Measurements from ENCODE around the gene STPG3.

The STPG3 gene

DNA sequence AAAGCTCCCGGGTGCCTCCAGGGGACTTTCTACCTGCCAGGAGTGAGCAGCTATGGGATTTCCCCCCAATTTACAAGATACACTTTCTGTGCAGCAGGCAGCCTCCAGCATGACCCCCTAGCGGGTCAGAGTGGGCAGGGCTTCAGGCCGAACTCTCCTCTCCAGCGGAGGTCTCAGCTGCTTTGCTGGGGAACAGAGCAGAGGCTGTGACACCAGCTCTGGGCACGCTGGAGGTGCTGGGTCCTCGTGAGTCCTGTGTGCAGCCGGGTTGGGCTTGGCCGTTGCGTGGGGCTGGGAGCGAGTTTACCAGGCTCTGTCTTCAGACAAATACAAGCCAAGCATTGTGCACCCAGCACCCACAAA, 48.1 kb downstream of the STPG3 start:
- H3K27me3 ChIP-seq = peaks cover 6% of the 10 kb centered on the region; the same call in 1 of the 2 replicates
- peak; percentile 16 for DNase-seq
- H3K4me3 ChIP-seq (ENCODE audit: low read depth, low read length) = no peak overlapping the region

GRCh38 chr9:137299938-137300337, 48.9 kb downstream of the STPG3 start:
- H3K4me1 ChIP-seq = peaks cover 10% of the 10 kb centered on the region
- TF ChIP-seq CTCF (IDR thresholded peaks at IDR 0.05; ENCODE audit: low read depth, low read length) = no peak
- H3K9me3 ChIP-seq = peaks cover under 1% of the 10 kb centered on the region; the same call in 1 of the 2 replicates
- H3K4me3 ChIP-seq (ENCODE audit: low read depth, low read length) = peak overlapping the region; percentile 68; the same call in 1 of the 2 replicates
- no peaks in the 10 kb centered on the region for H3K36me3 ChIP-seq
- H3K27me3 ChIP-seq = peaks cover 4% of the 10 kb centered on the region; the same call in 1 of the 2 replicates
- no peak for DNase-seq

More for the DNA sequence above, 48.1 kb downstream of the STPG3 start:
- no peaks in the 10 kb centered on the region for H3K36me3 ChIP-seq
- peaks cover 10% of the 10 kb centered on the region for H3K4me1 ChIP-seq
- H3K9me3 ChIP-seq = peaks cover 7% of the 10 kb centered on the region
- no peak for TF ChIP-seq CTCF (IDR thresholded peaks at IDR 0.05; ENCODE audit: low read depth, low read length)

- DNase-seq = peak; percentile 43
- peaks cover 10% of the 10 kb centered on the region for H3K4me1 ChIP-seq
- peaks cover under 1% of the 10 kb centered on the region; the same call in 1 of the 2 replicates for H3K27me3 ChIP-seq
- peak overlapping the region; percentile 68 for H3K4me3 ChIP-seq (ENCODE audit: low read depth, low read length)
- TF ChIP-seq CTCF (IDR thresholded peaks at IDR 0.05; ENCODE audit: low read depth, low read length) = no peak
- no peaks in the 10 kb centered on the region for H3K9me3 ChIP-seq
- H3K36me3 ChIP-seq = no peaks in the 10 kb centered on the region
These were observed 49.5 kb downstream of the STPG3 start for GRCh38 chr9:137300567-137301080.

DNA sequence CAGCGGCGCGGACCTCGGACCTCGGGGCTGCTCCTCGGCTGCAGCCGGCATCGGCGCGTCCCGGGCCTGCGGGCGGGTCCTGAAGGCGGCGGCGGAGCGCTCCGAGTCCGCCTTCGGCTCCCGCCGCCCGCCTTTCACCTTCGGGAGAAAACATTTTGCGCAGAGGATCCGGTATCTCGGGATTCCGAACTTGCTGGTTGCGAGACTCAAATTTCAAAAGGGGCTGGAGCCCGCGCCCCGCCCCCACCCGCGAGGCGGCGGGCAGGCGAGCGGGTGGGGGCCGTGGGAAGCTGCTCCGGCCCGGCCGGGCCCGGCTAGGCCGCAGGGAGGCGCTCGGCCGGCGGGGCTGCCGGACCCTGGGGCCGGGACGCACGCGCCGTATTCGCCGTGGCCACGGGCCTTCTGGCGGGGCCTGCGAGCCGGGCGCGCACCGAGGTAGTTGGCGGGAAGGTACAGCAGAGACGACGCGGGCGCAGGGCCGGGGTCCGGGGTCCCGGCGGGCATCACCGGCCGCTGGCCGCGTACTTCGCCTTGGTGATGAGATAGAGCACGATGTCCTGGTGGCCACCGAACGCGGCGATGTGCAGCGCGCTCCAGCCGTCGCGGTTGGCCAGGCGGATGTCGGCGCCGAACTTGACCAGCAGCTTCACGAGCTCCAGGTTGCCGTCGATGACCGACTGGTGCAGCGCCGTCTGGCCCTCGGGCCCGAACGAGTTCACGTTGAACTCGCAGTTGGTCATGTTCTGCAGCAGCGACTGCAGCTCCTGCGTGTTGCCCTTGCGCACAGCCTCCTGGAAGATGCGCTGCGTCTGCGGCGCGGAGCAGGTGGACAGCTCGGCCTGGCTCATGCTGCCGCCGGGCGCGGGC, 50.2 kb downstream of the STPG3 start:
- Histone ChIP-seq H3K36me3 (no peaks in the 10 kb centered on the region), H3K9me3 (no peaks in the 10 kb centered on the region), H3K27me3 (no peaks in the 10 kb centered on the region), H3K4me3 (ENCODE audit: low read depth, low read length) (peak overlapping the region; percentile 68), H3K4me1 (peaks cover 7% of the 10 kb centered on the region)
- TF ChIP-seq CTCF (IDR thresholded peaks at IDR 0.05; ENCODE audit: low read depth, low read length) = no peak; the same call in 1 of the 2 replicates
- peak; percentile 75 for DNase-seq

DNA sequence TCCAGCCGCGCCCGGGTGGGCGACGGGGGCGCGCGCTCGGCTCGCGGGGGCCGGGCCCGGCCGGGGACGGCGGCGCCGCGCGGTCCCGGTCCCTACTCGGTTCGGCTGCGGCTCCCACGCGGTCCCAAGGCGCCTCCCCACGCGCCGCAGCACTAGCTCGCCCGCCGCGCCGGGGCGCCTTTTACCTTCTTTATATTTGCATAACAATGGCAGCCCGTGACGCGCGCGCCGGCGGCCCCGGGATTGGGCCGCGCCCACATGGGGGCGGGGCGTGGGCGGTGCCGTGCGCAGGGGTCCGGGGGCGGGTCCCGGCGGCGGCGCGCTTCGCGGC, 51.0 kb downstream of the STPG3 start, which contains the start of gene NRARP:
Gene NRARP (minus strand): TSS at position 154 of the 331 bp plus-strand sequence. CDS start 343 bp downstream, outside the sequence.
- Histone ChIP-seq H3K4me3 (ENCODE audit: low read depth, low read length) (peak within 1 kb of the TSS; percentile 68), H3K9me3 (no peaks in the 10 kb centered on the region), H3K27me3 (no peaks in the 10 kb centered on the region), H3K4me1 (no peaks in the 10 kb centered on the region; the same call in none of the 2 replicates), H3K36me3 (no peaks in the 10 kb centered on the region)
- TF ChIP-seq CTCF (IDR thresholded peaks at IDR 0.05; ENCODE audit: low read depth, low read length) = no peak
- peak; percentile 95 for DNase-seq

All from BE2C (cell line).